K562 (cell line): ENCODE results near the gene KCNMB2. TPM values are rescaled to one million over a fixed set of nuclear protein-coding genes. Genes with fewer than 3 reads are reported as not detected.

Experiments used
- ATAC-seq: fragments of 200-7000 bp; cut with Tn5 transposase; 3 replicates; pipeline ENCODE4 v1.9.1; 2020; ENCODE audit warnings: moderate library complexity
- BruUV-seq: library from RNA; stranded (reverse); fragments of 400-500 nt; replicated peaks from 2 replicates; lab custom pipeline; 2021; lab: Mats Ljungman, UMichigan
- CTCF ChIA-PET: fragments of 300-600 bp; formaldehyde crosslinking; extraction: SDS; loops from one replicate; lab custom pipeline; 2021; ENCODE audit warnings: low intra/inter-chr PET ratio; lab: Yijun Ruan, JAX
- POLR2A ChIA-PET: fragments of 300-600, 350-650 bp; sonication (Branson Sonifier 250); formaldehyde crosslinking; extraction: SDS; loops from one replicate; lab custom pipeline; 2021; ENCODE audit warnings: antibody characterized with exemption, inconsistent platforms; lab: Yijun Ruan, JAX
- DNase-seq, 4 experiments: peaks; one replicate each; pipeline versions ENCODE4 v3.0.0 to v3.0.0-alpha.2; 2011 to 2018; ENCODE audit warnings: low spot score in 3 of 4, mixed read lengths in 3 of 4; ENCODE audit errors: extremely low read depth in 1 of 4
- FAIRE-seq: peaks from 2 replicates; lab custom pipeline; 2011; peaks lifted over from hg19 to GRCh38; lab: Jason Lieb, UNC
- H2AFZ ChIP-seq: 2 replicates; pipeline ENCODE4 v1.6.0; 2011; ENCODE audit warnings: low read depth, low read length, control low read depth, inconsistent platforms
- H3K27ac ChIP-seq: fragments of 200-600 bp; 3 replicates; pipeline ENCODE4 v1.8.0; 2011; ENCODE audit warnings: low read depth, mild to moderate bottlenecking, control low read depth, inconsistent platforms, low read length, moderate library complexity, mixed read lengths; ENCODE audit errors: extremely low read depth
- H3K27me3 ChIP-seq, 2 experiments: fragments of 300-600 bp in 1 of 2; 2 replicates in 1 of 2; 3 replicates in 1 of 2; pipeline versions ENCODE4 v1.6.0 to v1.8.0; 2011; ENCODE audit warnings: inconsistent platforms in 2 of 2, low read length in 2 of 2, mild to moderate bottlenecking in 1 of 2, mixed read lengths in 1 of 2, moderate library complexity in 1 of 2; ENCODE audit not compliant: control insufficient read depth in 2 of 2, insufficient read depth in 2 of 2
- H3K36me3 ChIP-seq: fragments of 300-600 bp; 3 replicates; pipeline ENCODE4 v1.8.0; 2011; ENCODE audit warnings: mild to moderate bottlenecking, low read length, inconsistent platforms; ENCODE audit not compliant: control insufficient read depth, insufficient read depth
- H3K4me1 ChIP-seq, 2 experiments: fragments of 200-600 bp in 1 of 2; replicated peaks in 1 of 2; 2 replicates in 1 of 2; 3 replicates in 1 of 2; pipeline versions ENCODE4 v1.5.1 to v1.8.0; 2011; ENCODE audit warnings: inconsistent platforms in 2 of 2, low read length in 2 of 2, mild to moderate bottlenecking in 1 of 2, mixed read lengths in 1 of 2, moderate library complexity in 1 of 2; ENCODE audit not compliant: control insufficient read depth in 2 of 2, insufficient read depth in 2 of 2
- H3K4me2 ChIP-seq: 2 replicates; pipeline ENCODE4 v1.6.1; 2011; ENCODE audit warnings: low read length, control low read depth, inconsistent platforms, mixed read lengths; ENCODE audit not compliant: insufficient read depth
- H3K4me3 ChIP-seq: fragments of 200-600 bp; sonication (generic), shearing (Covaris generic); 2 replicates; pipeline ENCODE4 v1.5.1; 2016; ENCODE audit warnings: control low read depth, inconsistent platforms
- H3K79me2 ChIP-seq: fragments of 200-600 bp; 3 replicates; pipeline ENCODE4 v1.8.0; 2011; ENCODE audit warnings: low read length, inconsistent platforms; ENCODE audit not compliant: control insufficient read depth, insufficient read depth
- H3K9ac ChIP-seq, 2 experiments: 2 replicates each; pipeline versions ENCODE4 v1.6.0 to v1.6.1; 2011; ENCODE audit warnings: low read depth in 2 of 2, low read length in 2 of 2, control low read depth in 1 of 2, inconsistent platforms in 1 of 2, mild to moderate bottlenecking in 1 of 2, mixed read lengths in 1 of 2; ENCODE audit not compliant: insufficient read depth in 1 of 2
- H3K9me1 ChIP-seq: one replicate; pipeline ENCODE4 v1.6.0; 2011; ENCODE audit warnings: inconsistent platforms, mild to moderate bottlenecking, low read length, moderate library complexity; ENCODE audit not compliant: control insufficient read depth, insufficient read depth
- H3K9me3 ChIP-seq: replicated peaks from 2 replicates; pipeline ENCODE4 v1.5.1; 2011; ENCODE audit warnings: low read depth, low read length, inconsistent platforms; ENCODE audit not compliant: control insufficient read depth, insufficient read depth
- H4K20me1 ChIP-seq: replicated peaks from 2 replicates; pipeline ENCODE4 v1.6.1; 2011; ENCODE audit warnings: low read length, inconsistent platforms, mixed read lengths; ENCODE audit not compliant: control insufficient read depth, insufficient read depth
- JUND ChIP-seq, 2 experiments: IDR thresholded peaks; 2 replicates in 1 of 2; 3 replicates in 1 of 2; pipeline ENCODE4 v1.6.1; 2011; ENCODE audit warnings: borderline replicate concordance in 2 of 2, low read depth in 2 of 2, low read length in 2 of 2, improper control_type of control experiment in 1 of 2, missing biosample characterization in 1 of 2, missing genetic modification characterization in 1 of 2, missing genetic modification reagents in 1 of 2
- MGA ChIP-seq: fragments of 450-650 bp; IDR thresholded peaks from 2 replicates; pipeline ENCODE4 v1.6.1; 2016; ENCODE audit warnings: mild to moderate bottlenecking, moderate library complexity
- NCOR1 ChIP-seq: fragments of 450-650 bp; IDR thresholded peaks from 2 replicates; pipeline ENCODE4 v1.6.1; 2016; ENCODE audit warnings: mild to moderate bottlenecking, moderate library complexity
- ZNF707 ChIP-seq: fragments of 250-450 bp; sonication (Bioruptor Pico); conservative IDR thresholded peaks from 2 replicates; pipeline ENCODE4 v1.8.0; 2022; ENCODE audit warnings: inconsistent platforms, mild to moderate bottlenecking, moderate library complexity
- whole genome bisulfite sequencing: fragments of 100-300 bp; shearing (Covaris generic); methylation state at CpG from one replicate; pipeline ENCODE4 v1.1.6; 2016; ENCODE audit warnings: low coverage, mixed read lengths; ENCODE audit not compliant: insufficient coverage; ENCODE audit errors: missing lambda C conversion rate; 5-methylcytosine and 5-hydroxymethylcytosine counted together
- in situ Hi-C: fragments of 300-500 bp; cut with MboI; formaldehyde crosslinking; loops from 4 replicates; pipeline ENCODE4 v1.15.0; 2018; ENCODE audit warnings: inconsistent platforms, mixed read lengths
- intact Hi-C: fragments of 100-400 bp; cut with micrococcal nuclease; formaldehyde crosslinking; loops from 2 replicates; pipeline ENCODE4 v1.14.2; 2022
- polyA plus RNA-seq, 8 experiments: library from polyadenylated mRNA; depleted of rRNA in 4 of 8; stranded (reverse) in 5 of 8; unstranded in 3 of 8; fragments of >200 nt; fragmentation: Nextera tagmentation in 2 of 8; fragmentation: Illumina TruSeq in 1 of 8; extraction: Ambion mirVana in 2 of 8; extraction: Trizol in 1 of 8; gene quantifications; 2 replicates each; pipeline versions ENCODE4 v1.2.1 to v1.2.3, GENCODE V29; 2011 to 2014; ENCODE audit warnings: inconsistent platforms in 1 of 8, missing spikeins in 1 of 8
- total RNA-seq, 7 experiments: library from RNA; depleted of rRNA in 6 of 7; stranded (reverse); fragments of >200 nt in 6 of 7; fragmentation: Illumina TruSeq in 2 of 7; extraction: Trizol in 2 of 7; gene quantifications; 2 replicates each; pipeline versions ENCODE4 v1.2.1 to v1.2.3, GENCODE V29; 2011 to 2021; ENCODE audit warnings: low replicate concordance in 1 of 7

KCNMB2 gene
- total and polyA plus RNA-seq, 9 of the 15 experiments (the other 6 are each of a cell fraction or from before 2014, with no cell fraction given) = 0.04 to 0.15 TPM; not detected in 7

- no peak for TF ChIP-seq NCOR1
Measured at GRCh38 chr3:178827285-178827856, 291.1 kb downstream of the KCNMB2 start (continued).

DNA sequence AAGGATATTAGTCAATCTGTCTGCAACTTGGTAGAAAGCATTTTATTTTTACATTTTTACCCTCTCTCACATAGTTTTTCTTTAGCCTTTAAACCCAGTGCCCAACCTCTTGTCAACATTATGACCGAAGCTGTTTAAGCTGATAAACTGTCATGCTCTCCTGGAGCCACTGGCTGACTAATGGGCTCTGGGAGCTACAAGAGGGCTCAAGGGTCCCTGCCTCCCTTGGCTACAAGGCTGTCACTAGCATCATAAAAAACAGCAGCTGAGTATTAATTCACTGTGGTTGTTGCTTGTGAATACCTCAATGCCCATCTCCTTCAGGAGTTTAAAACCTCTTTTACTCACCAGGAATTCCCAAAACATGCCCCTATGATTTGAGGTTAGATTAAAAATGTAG is 297.5 kb downstream of the KCNMB2 start:
- Histone ChIP-seq H3K27me3 (no peaks in the 10 kb centered on the region), H3K9ac (no peak overlapping the region), H3K9me3 (no peaks in the 10 kb centered on the region), H3K36me3 (no peaks in the 10 kb centered on the region), H3K4me3 (no peak overlapping the region), H3K79me2 (no peaks in the 10 kb centered on the region), H2AFZ (no peak overlapping the region), H3K4me1 (no peaks in the 10 kb centered on the region; a peak in 1 of 5 replicates), H4K20me1 (no peaks in the 10 kb centered on the region; the same call in 1 of the 2 replicates), H3K27ac (no peak overlapping the region), H3K4me2 (no peak overlapping the region), H3K9me1 (no peaks in the 10 kb centered on the region)
- POLR2A ChIA-PET = interaction anchor here (0.7 kb wide), 1 partner anchor 10 kb away, joined by 4 read pairs; no protein-coding TSS in a partner anchor
- in situ Hi-C loops = no loop called here
- intact Hi-C loops = no loop called here
- no peak for TF ChIP-seq ZNF707 (CRISPR knock-in tag)
- TF ChIP-seq MGA = no peak
- no peak for TF ChIP-seq JUND (IDR thresholded peaks at IDR 0.05; ENCODE audit: borderline replicate concordance, low read depth, low read length)
- TF ChIP-seq JUND (tag; IDR thresholded peaks at IDR 0.05; ENCODE audit: borderline replicate concordance, low read depth, low read length) = no peak
- BruUV-seq = no TSS peak
- CTCF ChIA-PET = no interaction called here
- 7% methylated on average over 1 of the region's 1 CpG for WGBS
- no peak for ATAC-seq
- FAIRE-seq = peak; percentile 60
- no peak for DNase-seq
